Ishikawa (cell line): ENCODE data around the gene EVPL.

ENCODE experiments used
- CEBPB ChIP-seq: IDR thresholded peaks from 2 replicates; pipeline ENCODE4 v1.6.1; 2012
- CREB1 ChIP-seq: IDR thresholded peaks from 2 replicates; pipeline ENCODE4 v1.6.1; 2012; ENCODE audit warnings: low read depth
- EGR1 ChIP-seq: IDR thresholded peaks from 2 replicates; pipeline ENCODE4 v1.6.1; 2012
- EP300 ChIP-seq: IDR thresholded peaks from 2 replicates; pipeline ENCODE4 v1.6.1; 2012; ENCODE audit warnings: borderline replicate concordance
- FOXM1 ChIP-seq: IDR thresholded peaks from 2 replicates; pipeline ENCODE4 v1.6.1; 2012; ENCODE audit warnings: low read depth, borderline replicate concordance
- NFIC ChIP-seq: IDR thresholded peaks from 2 replicates; pipeline ENCODE4 v1.6.1; 2012
- RAD21 ChIP-seq: IDR thresholded peaks from 2 replicates; pipeline ENCODE4 v1.6.1; 2012; ENCODE audit warnings: low read depth
- REST ChIP-seq: IDR thresholded peaks from 2 replicates; pipeline ENCODE4 v1.6.1; 2012; ENCODE audit warnings: low read depth, mild to moderate bottlenecking
- TAF1 ChIP-seq: IDR thresholded peaks from 2 replicates; pipeline ENCODE4 v1.6.1; 2012; ENCODE audit warnings: low read depth, mild to moderate bottlenecking
- TCF12 ChIP-seq: IDR thresholded peaks from 2 replicates; pipeline ENCODE4 v1.6.1; 2012; ENCODE audit warnings: low read depth
- TEAD4 ChIP-seq: IDR thresholded peaks from 2 replicates; pipeline ENCODE4 v1.6.1; 2012
- USF1 ChIP-seq: IDR thresholded peaks from 2 replicates; pipeline ENCODE4 v1.6.1; 2012
- YY1 ChIP-seq: IDR thresholded peaks from 2 replicates; pipeline ENCODE4 v1.6.1; 2012; ENCODE audit warnings: low read depth
- ZBTB7A ChIP-seq: IDR thresholded peaks from 2 replicates; pipeline ENCODE4 v1.6.1; 2012; ENCODE audit warnings: low read depth
- TF ChIP-seq, protein P1 (sequence below): IDR thresholded peaks from 2 replicates; pipeline ENCODE4 v1.6.1; 2012

Gene EVPL

GRCh38 chr17:76005263-76006149, 21.6 kb downstream of the EVPL start:
- TF ChIP-seq RAD21 (peak; percentile 90), TCF12 (no peak), TAF1 (peak; percentile 30; the same call in 1 of the 2 replicates)

DNA sequence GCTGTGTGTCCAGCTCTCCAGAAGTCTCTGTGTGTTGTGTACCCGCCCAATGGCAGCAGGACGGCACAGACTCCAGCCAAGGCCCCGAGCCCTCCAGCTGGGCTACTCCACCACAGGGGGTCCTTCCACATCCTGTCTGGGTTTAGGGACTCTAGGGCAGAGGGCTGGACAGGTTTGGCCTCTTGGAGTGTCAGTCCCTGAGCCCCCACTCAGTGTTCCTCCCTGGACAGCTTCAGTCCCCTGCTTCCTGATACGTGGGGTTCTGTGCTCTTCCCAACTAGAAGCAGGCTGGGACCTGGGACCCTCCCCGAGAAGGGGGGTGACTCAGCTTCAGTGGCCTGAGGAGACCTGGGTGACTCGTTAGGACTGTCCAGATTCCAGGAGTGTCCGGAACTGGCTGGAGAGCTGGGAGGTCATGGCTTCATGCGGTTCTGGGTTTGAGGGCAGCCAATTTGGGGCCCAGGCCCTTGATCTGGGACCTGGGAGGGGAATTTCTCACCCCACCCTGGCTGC, 22.3 kb downstream of the EVPL start:
- TF ChIP-seq EGR1 (no peak), ZBTB7A (no peak), USF1 (no peak), TAF1 (no peak)

DNA sequence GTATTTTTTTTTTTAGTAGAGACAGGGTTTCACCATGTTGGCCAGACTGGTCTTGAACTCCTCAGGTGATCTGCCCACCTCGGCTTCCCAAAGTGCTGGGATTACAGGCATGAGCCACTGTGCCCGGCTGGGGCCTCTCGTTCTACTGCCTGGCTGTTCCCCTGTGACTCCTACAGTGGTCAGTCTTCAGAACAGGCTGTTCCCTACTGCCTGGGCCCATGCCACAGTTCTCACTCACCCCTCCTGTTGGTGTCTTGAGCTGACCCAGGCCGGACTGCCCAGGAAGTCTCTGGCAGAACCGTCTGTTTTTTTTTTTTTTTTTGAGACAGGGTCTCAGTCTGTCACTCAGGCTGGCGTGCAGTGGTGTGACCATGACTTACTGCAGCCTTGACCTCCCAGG, 23.2 kb downstream of the EVPL start:
- TF ChIP-seq RAD21: no peak
- no peak for TF ChIP-seq CREB1
- no peak for TF ChIP-seq TCF12
- TF ChIP-seq NFIC: no peak

DNA sequence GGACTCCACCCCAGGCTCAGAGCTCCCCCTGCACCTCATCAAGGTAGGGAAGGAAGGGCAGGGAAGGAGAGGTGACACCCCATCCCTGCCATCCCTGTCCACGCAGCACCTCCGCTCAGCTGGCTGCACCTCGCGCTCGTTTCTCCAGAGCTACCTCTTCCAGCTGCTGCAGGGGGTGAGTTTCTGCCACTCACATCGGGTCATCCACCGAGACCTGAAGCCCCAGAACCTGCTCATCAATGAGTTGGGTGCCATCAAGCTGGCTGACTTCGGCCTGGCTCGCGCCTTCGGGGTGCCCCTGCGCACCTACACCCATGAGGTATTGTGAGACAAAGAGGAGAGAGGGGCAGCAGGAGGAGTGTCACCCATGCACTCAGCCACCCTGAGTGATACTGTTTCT, 25.0 kb downstream of the EVPL start:
- TF ChIP-seq EGR1 (no peak), CREB1 (no peak), CEBPB (no peak), NFIC (no peak), TCF12 (no peak), ZBTB7A (no peak), TEAD4 (no peak), FOXM1 (no peak), REST (no peak)

- TF ChIP-seq ZBTB7A (peak; percentile 88), EGR1 (no peak)
Observed at GRCh38 chr17:76000755-76001521, 26.2 kb downstream of the EVPL start, which contains the start of gene CDK3. Gene CDK3 (plus strand): TSS chr17:76000855. CDS start chr17:76001426, 571 bp downstream.

GRCh38 chr17:76000016-76000754, 26.9 kb downstream of the EVPL start:
- no peak for TF ChIP-seq ZBTB7A
- peak; percentile 75 for TF ChIP-seq RAD21
- TF ChIP-seq YY1: 0 out of 2 replicates have a peak, but pooled peaks have one; percentile 29

DNA sequence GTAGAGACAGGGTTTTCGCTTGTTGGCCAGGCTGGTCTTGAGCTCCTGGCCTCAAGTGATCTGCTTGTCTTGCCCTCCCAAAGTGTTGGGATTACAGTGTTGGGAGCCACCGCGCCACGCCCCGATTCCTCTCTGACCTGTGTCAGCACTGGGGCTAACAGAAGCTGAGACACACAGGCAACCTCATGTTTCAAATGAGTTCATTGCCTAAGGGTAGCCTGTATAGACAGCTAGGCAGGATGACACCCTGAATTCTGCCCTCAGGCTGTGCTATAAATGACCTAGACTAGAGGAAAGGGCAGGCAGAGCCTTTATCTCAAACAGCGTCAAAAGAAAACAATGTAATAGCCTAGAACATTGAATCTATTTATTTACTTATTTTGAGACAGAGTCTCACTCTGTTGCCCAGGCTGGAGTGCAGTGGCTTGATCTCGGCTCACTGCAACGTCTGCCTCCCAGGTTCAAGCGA, 28.7 kb downstream of the EVPL start:
- no peak for TF ChIP-seq EGR1
- no peak for TF ChIP-seq RAD21
- TF ChIP-seq YY1: no peak
- TF ChIP-seq, protein P1, sequence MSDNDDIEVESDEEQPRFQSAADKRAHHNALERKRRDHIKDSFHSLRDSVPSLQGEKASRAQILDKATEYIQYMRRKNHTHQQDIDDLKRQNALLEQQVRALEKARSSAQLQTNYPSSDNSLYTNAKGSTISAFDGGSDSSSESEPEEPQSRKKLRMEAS: no peak
- TF ChIP-seq TEAD4: no peak
- TF ChIP-seq TAF1: no peak
- no peak for TF ChIP-seq EP300
- no peak for TF ChIP-seq TCF12
- TF ChIP-seq USF1: no peak
- TF ChIP-seq REST: no peak
- no peak for TF ChIP-seq CEBPB
- TF ChIP-seq CREB1: no peak
- TF ChIP-seq FOXM1: no peak
- no peak for TF ChIP-seq ZBTB7A
- no peak for TF ChIP-seq NFIC
